Lung (tissue), 12 donors: ENCODE measurements around the gene KLF2. TPM values are rescaled to one million over a fixed set of nuclear protein-coding genes. Genes with fewer than 3 reads are reported as not detected.

Experiments
- ATAC-seq: fragments of 200-7000 bp; cut with Tn5 transposase; one replicate; pipeline ENCODE4 v1.9.1; 2020; ENCODE audit warnings: moderate number of reproducible peaks; ENCODE audit not compliant: insufficient read depth, low FRiP score
- DNase-seq, 3 donors: peaks; one replicate each; pipeline ENCODE4 v3.0.0-alpha.2; 2013 to 2017
- H3K27ac ChIP-seq, 2 donors: one replicate each; pipeline ENCODE4 v1.5.1; 2013; ENCODE audit warnings: mild to moderate bottlenecking in 2 of 2, moderate library complexity in 2 of 2, control low read depth in 1 of 2, inconsistent platforms in 1 of 2, low read depth in 1 of 2, low read length in 1 of 2
- H3K27me3 ChIP-seq, 3 donors: one replicate each; pipeline ENCODE4 v1.5.1; 2013; ENCODE audit warnings: low read length in 2 of 3; ENCODE audit not compliant: control insufficient read depth in 3 of 3, insufficient read depth in 3 of 3
- H3K36me3 ChIP-seq, 4 donors: one replicate each; pipeline ENCODE4 v1.5.1; 2013; ENCODE audit warnings: low read length in 4 of 4, mild to moderate bottlenecking in 1 of 4, moderate library complexity in 1 of 4; ENCODE audit not compliant: control insufficient read depth in 4 of 4, insufficient read depth in 4 of 4
- H3K4me1 ChIP-seq, 5 donors: one replicate each; pipeline ENCODE4 v1.5.1; 2013; ENCODE audit warnings: low read length in 5 of 5, mild to moderate bottlenecking in 2 of 5, moderate library complexity in 1 of 5; ENCODE audit not compliant: control insufficient read depth in 5 of 5, insufficient read depth in 5 of 5
- H3K4me3 ChIP-seq: one replicate; pipeline ENCODE4 v1.5.1; 2013; ENCODE audit warnings: mild to moderate bottlenecking, control low read depth, moderate library complexity
- H3K9ac ChIP-seq, 2 donors: one replicate each; pipeline ENCODE4 v1.5.1; 2013; ENCODE audit warnings: low read length in 2 of 2, control low read depth in 1 of 2; ENCODE audit not compliant: insufficient read depth in 1 of 2
- H3K9me3 ChIP-seq, 4 donors: one replicate each; pipeline ENCODE4 v1.5.1; 2013; ENCODE audit warnings: low read length in 3 of 4, mild to moderate bottlenecking in 1 of 4, moderate library complexity in 1 of 4; ENCODE audit not compliant: control insufficient read depth in 4 of 4, insufficient read depth in 3 of 4
- CTCF ChIP-seq: IDR thresholded peaks from 2 replicates; pipeline ENCODE4 v1.5.1; 2012; ENCODE audit warnings: mild to moderate bottlenecking; ENCODE audit errors: control extremely low read depth, extremely low read depth
- WGBS, 2 donors: extraction: QIAGEN DNeasy Blood & Tissue Kit; methylation state at CpG; one replicate each; pipeline ENCODE4 v1.1.7; 2013; 5-methylcytosine and 5-hydroxymethylcytosine counted together
- polyA plus RNA-seq, 2 donors: library from polyadenylated mRNA; stranded (reverse); fragments of 200-250 nt; gene quantifications; one replicate each; pipeline ENCODE4 v1.2.1, GENCODE V29; 2013
- total RNA-seq, 2 donors: library from RNA; depleted of rRNA in 1 of 2; stranded (reverse); fragments of >200 nt in 1 of 2; gene quantifications; one replicate each; pipeline ENCODE4 v1.2.1, GENCODE V29; 2014 to 2021
- donor health status: control.
- donor health status: control.
- donor health status: Bipolar disorder and iron deficiency.
- donor health status: healthy.
- donor health status: DM: yes; HTN: yes; CAD: no.

Gene KLF2
- total and polyA plus RNA-seq, 4 donors = 7.7 to 121 (median 68.3) TPM

GRCh38 chr19:16297575-16298178 lies 26.9 kb upstream of the KLF2 start:
- DNase-seq = no peak

DNA sequence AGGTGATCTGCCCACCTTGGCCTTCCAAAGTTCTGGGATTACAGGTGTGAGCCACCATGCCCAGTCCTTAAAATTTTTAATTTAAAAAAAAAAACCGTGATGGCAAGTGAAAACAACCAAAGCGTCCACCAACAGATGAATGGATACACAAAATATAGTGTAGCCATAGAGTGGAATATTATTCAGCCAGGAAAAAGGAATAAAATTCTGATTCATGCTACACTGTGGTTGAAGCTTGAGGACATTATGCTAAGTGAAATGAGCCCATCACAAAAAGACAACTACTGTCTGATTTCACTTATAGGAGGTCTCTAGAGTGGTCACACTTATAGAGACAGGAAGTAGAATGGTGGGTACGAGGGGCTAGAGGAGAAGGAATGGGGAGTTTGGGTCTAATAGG lies 26.3 kb upstream of the KLF2 start:
- H3K27me3 ChIP-seq = no peaks in the 10 kb centered on the region
- no peak overlapping the region for H3K9ac ChIP-seq
- DNase-seq = no peak
- no peak overlapping the region for H3K27ac ChIP-seq
- TF ChIP-seq CTCF = no peak
- WGBS, 2 donors = 85 to 90% methylated on average over 3 of the region's 3 CpGs
- no peak overlapping the region for H3K4me3 ChIP-seq
- H3K36me3 ChIP-seq = no peaks in the 10 kb centered on the region
- H3K9me3 ChIP-seq = no peaks in the 10 kb centered on the region
- no peak for ATAC-seq
- peaks cover 0 to 9% (median 6%) of the 10 kb centered on the region in 5 donors for H3K4me1 ChIP-seq

More at GRCh38 chr19:16297575-16298178, 26.9 kb upstream of the KLF2 start:
- WGBS, 2 donors = 89 to 92% methylated on average over 9 of the region's 9 CpGs
- H3K9me3 ChIP-seq = no peaks in the 10 kb centered on the region
- no peak for ATAC-seq
- H3K27ac ChIP-seq = no peak overlapping the region
- no peaks in the 10 kb centered on the region for H3K27me3 ChIP-seq
- no peak for TF ChIP-seq CTCF
- no peaks in the 10 kb centered on the region for H3K36me3 ChIP-seq
- peaks cover 0 to 16% (median 11%) of the 10 kb centered on the region in 5 donors for H3K4me1 ChIP-seq
- H3K4me3 ChIP-seq = no peak overlapping the region
- H3K9ac ChIP-seq = no peak overlapping the region

DNA sequence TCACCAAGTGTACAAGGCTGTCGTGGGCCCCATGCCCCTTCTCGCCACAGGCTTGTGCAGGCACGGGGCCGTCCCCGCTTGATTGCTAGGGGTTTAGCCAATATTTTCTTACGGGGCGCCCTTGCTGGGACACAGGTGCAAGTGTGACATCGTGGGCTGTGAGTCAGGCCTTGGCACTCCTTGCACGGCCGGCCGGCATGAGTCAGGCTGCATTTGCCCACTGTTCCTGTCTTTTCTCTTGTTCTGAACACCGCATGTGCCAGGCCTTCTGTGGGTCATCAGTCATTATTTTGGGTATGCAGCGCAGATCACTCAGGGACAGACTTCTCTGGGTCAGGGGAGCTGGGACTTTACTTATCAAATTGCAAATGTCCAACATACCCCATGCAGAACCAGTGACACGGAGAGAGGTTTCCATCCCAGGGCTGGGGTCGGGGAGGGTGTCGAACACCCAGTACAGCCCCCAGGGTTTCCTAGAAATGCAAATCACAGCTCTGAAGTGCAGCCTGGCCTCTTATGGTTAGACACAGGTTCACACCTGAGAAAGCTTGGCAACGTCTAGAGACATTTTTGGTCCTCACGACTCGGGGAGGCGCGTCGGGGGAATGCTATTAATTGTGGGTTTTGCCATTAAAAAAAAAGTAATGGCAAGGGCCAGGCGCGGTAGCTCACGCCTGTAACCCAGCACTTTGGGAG lies 22.5 kb upstream of the KLF2 start:
- Histone ChIP-seq H3K36me3 (no peaks in the 10 kb centered on the region), H3K4me1 (peaks cover 0 to 3% (median 0%) of the 10 kb centered on the region in 5 donors), H3K27me3 (no peaks in the 10 kb centered on the region), H3K9me3 (no peaks in the 10 kb centered on the region), H3K4me3 (no peak overlapping the region), H3K27ac (no peak overlapping the region), H3K9ac (no peak overlapping the region)
- TF ChIP-seq CTCF = no peak
- no peak for ATAC-seq
- WGBS, 2 donors = 84 to 90% methylated on average over 25 of the region's 25 CpGs
- DNase-seq = no peak
